Myocyte (in vitro differentiated cells): ENCODE results near the gene SH3RF3. TPM values are rescaled to one million over a fixed set of nuclear protein-coding genes. Genes with fewer than 3 reads are reported as not detected.
"Not testable (repeated sequence)": the region's sequence is repeated elsewhere in the genome, so short reads cannot be mapped to it uniquely, and the experiment has no call there.

Experiments
- DNase-seq: peaks from one replicate; pipeline ENCODE4 v3.0.0-alpha.2; 2012; ENCODE audit warnings: low read depth
- total RNA-seq: library from RNA; depleted of rRNA; stranded (reverse); fragments of >200 nt; gene quantifications from 2 replicates; pipeline ENCODE4 v1.2.3, GENCODE V29; 2014

The SH3RF3 gene
- total RNA-seq, 1 donor from 2014 or later, result 5.3 TPM

DNA sequence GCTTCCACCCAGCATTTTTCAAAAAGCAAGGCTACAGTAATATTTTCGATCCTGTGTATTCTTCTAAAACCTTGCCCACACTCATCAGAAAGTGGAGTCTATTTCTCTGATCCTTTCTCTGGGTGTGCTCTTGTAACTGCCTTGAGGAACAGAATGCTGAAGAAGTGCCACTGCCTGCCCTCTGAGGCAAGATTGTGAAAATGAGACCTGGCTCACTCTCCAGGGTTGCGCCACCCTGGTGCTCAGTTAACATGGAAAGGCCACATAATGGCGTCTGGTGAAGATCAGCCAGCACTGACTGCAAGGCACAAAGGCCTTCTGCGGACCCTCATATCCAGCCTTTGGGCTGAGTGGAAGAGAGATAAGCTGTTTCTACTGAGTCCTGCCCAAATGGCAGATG lies 11.2 kb upstream of the SH3RF3 start:
- DNase-seq, result no peak

DNA sequence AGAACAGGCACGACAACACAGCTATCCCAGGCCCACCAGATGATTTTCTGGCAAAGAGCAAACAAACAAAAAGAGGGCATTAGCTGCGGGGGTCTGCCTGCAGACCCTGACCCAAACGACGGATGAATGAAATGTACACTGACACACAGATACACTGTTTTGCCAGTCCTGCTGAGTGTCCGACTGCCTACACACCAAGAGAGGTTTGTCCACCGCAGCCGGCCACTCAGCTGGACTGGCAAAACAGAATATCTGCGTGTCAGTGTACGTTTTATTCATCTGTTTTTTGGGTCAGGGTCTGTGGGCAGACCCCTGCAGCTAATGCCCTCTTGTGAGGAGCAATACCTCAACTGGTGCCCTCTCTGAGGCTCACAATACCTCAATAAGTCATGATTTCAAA lies 10.7 kb upstream of the SH3RF3 start:
- DNase-seq, result no peak

DNA sequence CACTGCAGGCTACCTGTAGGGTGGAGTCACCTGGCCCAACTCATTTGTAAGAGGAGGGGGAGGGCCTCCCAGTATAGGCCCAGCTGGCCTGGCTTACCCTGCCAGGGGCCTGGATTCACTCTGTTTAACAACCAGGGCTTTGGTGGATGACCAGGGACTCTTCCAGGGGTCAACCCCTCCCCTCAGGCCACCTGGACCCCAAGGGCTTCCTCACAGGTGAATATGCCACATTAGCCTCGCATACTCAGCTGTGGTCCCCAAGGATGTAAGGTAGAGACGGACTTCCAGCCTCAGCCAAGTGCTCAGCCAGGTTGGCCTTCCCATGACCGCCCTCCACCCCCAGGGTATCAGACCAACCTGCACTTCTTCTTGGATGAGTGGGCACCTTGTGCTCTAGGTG lies 8.8 kb upstream of the SH3RF3 start:
- no peak for DNase-seq

DNA sequence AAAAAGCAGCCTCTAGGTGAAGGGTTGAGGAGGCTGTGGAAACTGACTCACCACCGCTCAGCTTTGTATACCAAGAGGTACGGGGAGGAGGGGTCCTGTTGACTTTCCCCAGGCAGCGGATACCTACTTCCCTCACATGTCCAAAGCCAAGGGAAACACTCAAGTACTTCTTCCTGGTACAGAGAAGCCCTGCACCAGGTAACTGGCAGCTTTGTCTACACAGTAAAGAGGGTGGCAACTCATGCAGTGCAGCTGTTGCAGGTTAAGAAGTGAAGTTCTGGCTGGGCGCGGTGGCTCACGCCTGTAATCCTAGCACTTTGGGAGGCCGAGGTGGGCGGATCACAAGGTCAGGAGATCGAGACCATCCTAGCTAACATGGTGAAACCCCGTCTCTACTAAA lies 8.3 kb upstream of the SH3RF3 start:
- DNase-seq, result not testable (repeated sequence)

DNA sequence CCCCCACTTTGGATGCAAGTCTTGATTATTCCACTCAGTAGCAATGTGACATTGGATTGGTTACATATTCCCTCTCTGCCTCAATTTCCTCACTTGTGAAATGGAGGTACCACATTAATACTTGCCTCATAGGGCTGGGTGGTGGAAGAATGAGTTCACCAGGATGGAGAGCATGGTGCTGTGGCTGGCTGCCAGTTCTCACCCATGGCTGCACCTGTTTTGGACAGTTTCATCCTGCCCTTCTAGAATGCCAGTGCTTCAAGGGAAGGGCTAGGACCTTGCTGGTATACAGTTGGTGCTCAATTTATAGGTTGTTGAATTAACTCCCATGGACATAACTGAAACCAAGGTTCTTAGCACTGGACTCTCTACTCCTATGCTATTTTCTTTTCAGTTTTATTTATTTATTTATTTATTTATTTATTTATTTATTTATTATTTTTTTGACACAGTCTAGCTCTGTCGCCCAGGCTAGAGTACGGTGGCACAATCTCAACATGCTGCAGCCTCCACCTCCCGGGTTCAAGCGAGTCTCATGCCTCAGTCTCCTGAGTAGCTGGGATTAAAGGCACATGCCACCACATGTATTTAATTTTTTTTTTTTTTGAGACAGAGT lies 5.3 kb upstream of the SH3RF3 start:
- no peak for DNase-seq

DNA sequence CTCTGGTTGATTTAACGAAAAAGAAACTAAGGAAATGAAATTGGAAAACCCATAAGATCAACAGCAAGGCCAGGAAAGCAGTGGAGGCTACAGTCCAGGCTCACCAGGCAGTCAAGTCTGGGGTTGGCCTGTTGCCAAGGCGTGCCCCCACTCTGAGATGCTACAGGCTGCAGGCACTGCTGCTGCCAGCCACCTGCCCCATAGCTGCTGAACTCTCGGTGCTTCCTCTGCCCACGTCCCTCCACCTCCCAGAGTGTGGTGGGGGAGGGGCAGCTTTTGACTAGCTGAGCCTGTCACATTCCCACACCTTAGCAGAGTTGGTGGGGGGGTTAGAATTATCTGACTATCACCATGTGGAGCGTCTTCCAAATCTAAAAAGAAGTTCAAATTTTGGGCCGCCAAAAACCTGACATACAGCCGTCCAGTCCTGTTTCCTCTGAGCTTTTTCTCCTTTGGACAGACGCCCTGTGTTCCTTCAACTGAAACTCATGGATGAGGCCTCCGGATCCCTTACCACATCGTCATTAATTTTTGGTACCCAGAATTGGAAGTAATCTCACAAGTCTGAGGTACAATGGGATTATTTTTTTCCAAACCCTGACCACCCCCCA lies 3.9 kb upstream of the SH3RF3 start:
- DNase-seq, result peak; percentile 28

DNA sequence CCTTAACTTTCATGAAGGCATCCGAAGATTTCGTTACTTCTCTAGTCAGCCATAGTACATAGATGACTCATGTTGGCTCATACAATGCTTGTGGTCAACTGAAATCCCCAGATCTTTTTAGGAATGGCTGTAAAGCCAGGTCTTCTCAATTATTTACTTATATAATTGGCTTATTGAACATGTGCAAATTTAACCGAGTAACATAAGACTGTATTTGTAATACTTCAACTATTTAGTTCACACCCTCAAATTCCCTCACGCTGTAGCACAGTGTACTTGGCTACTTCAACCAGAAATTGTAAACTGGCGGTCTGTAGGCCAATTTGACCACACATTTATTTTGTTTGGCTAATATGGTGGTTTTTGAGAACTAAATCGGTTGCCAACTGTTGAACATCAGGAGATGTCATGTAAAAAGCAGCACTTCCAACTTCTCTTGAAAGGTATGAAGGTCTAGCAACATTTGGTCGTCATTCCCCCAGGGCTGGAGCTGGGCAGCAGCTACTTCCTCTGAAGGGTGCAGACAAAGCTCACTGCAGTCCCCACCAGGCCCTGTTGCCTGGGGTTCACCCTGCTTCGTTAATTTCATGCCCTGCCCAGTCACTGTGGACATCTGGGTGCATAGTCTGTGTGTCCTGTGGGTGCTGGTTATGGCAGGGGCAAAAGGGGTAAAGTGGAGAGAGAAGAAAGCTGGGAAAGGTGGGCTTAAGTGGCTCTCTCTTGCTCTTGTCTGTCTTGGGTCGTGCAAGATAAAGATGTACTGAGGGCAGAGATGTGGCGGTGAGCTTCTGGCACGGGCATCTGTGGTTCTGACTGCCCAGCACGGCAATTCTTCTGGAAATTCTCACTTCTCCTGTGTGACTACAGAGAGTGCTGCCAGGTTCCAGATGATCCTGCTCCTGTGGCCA lies 3.2 kb upstream of the SH3RF3 start:
- DNase-seq, result peak; percentile 65

DNA sequence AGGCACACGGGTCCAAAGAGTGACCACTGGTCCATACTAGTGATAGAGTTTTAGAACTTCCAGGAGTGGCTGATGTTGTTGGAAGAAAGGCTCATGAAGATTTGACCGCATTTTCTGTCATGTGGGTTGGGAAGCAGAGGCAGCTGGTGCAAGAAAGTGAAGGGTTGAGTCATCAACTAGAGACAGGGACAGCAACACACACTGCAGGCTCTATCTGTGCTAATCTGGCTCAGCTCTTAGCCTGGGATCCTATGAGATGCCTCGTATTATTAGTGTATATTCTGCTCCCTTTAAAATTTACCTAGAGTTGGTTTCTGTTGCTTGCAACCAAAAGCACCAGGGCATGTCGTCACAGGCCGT lies 2.5 kb upstream of the SH3RF3 start:
- peak; percentile 93 for DNase-seq

DNA sequence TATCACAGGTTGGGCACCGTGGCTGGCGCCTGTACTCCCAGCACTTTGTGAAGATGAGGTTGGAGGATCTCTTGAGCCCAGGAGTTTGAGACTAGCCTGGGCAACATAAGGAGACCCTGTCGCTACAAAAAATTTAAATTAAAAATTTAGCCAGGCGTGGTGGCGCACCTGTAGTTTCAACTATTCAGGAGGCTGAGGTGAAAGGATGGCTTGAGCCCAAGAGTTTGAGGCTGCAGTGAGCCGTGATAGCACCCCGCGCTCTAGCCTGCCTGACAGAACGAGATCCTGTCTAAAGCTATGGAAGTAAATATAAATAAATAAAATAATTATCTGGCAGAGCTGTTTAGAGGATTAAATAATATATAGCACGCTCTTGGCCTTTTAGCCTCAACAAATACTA lies 1.4 kb upstream of the SH3RF3 start:
- no peak for DNase-seq

DNA sequence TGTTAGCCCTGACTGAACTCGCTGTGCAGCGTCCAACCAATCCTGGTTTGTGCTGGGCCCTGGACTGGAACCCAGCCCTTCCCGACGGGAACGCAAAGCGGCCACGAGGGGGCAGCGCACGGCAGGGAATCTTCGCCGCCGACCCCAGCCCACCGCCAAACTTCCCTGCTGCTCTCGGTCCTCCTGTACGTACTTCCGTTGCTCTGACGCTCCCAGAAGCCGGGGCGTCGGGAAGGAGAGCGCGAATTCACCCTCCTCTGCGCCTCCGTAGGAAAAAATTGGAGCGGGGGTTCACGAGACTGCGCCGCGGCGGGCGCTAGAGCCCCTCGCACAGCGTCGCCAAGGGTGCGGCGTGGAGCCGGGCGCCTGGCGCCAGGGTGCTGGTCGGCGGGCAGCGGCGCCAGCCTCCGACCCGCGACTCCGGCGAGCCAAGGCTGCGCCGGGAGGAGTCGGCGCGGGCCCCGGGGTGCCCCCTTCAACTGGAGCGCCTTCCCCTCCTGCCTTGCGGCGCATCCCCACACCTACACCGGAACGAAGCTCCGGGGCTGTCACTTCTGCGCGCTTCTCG lies 873 bp upstream of the SH3RF3 start:
- peak; percentile 89 for DNase-seq

DNA sequence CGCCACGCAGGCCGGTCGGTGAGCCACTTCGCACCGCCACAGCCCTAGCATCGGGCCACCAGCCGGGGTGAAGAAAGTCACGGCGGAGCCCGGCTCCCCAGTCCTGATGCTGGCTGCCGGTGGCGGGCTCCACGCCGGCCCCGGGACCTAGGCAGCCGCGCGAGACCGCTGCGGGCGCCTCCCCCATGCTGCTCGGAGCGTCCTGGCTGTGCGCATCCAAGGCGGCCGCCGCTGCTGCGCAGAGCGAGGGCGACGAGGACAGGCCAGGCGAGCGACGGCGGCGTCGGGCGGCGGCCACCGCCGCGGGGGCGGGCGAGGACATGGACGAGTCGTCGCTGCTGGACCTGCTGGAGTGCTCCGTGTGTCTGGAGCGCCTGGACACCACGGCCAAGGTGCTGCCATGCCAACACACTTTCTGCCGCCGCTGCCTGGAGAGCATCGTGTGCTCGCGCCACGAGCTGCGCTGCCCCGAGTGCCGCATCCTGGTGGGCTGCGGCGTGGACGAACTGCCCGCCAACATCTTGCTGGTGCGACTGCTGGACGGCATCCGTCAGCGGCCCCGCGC lies 433 bp downstream of the SH3RF3 start:
- peak; percentile 39 for DNase-seq

DNA sequence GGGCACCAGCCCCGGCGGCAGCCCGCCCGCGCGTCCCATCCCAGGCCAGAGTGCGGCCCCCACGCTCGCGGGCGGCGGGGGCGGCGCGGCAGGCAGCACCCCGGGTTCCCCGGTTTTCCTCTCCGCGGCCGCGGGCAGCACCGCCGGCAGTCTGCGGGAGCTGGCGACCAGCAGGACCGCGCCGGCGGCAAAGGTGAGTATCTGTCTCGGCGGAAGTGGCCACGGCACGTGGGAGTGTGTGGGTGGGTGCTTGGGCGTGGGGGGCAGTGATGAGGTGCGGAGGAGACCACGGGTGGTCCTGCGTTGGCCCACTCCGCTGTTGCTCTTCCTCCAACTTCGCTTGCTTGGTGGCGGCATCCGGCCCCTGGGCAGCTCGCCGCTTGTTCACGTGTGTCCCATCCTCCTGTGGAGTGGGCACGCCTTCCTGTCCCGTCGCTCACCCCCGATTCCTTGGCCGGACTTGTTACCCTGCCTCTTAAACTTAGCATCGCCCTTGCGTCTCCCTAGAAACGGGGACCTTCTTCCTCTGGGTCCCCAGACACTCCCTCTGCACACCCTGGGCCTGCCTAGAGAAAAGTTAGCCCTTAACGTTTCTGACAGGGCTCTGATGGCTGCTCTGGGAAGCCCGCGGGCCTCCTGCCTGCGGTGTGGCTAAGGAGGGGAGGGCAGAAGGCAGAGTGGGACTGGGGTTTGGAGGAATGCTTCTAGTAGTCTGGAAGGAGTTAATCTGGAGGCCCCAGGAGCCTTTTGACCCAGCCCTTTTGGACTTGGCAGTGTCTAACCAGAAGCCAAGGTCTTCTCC lies 1.1 kb downstream of the SH3RF3 start:
- DNase-seq, result no peak

DNA sequence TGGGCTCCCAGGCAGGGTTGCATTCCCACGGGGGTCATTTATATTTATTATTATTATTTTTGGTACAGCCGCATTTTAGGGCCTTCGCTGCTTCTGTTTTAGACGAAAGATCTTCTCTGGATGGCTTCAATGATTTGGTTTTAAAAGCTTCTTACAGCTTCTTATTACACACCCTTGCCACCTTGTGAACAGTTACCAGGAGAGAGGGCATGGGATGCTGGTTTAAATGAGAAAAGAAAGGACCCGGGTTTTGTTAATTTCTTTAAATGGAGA lies 1.7 kb downstream of the SH3RF3 start:
- DNase-seq, result no peak

DNA sequence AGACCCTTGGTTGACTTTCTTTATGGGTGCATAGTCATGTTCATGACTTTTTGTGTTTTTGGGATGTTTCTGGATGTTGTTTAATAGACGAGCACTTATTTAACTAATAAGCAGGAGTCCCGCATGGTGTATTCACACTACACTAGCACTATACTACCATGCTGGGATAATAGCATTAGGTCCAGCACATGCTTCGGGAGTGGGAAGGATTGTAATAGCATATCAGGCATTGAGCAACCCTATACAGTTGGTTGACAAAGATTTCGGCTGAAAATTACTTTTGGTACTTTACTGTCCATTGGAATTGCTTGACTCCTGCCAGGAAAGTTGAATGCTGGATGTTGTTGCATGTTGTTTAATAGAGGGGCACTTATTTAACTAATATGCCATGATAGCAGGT lies 2.8 kb downstream of the SH3RF3 start:
- DNase-seq, result no peak

DNA sequence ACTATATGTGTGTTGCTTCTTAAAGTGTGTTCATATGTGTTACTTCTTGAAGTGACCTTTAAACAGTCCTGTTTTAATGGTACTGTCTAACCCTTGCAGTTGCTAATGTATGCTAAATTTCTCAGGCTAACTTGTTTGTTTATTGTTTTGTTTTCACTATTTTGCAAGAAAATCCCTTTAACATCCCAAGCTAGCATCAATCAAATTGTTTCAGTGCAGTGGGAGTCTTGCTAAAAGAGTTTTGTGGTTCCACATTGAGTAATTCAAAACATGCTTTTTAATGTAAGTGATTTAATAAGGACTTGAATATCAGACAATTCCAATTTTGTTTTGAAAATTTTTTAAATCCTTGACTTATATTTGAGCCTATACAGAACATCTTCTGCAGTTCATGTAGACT lies 3.6 kb downstream of the SH3RF3 start:
- DNase-seq, result no peak

DNA sequence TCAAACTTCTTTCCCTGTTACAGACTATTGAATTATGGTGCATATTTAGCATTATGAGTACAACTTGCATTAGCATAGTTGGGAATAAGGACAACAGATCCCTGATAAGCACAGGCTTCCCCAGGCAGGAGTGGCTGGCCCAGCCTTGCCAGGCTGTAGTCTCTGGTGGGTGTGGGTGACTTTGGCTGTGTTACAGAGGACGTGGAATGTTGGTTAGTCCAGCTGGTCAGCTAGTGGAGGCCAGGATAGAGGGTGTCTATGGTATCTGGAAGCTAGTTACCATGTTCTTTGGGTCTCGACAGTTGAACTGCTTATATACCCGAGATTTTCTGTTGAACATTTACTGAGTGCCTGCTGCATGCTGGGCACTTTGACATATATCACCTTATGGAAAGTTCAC lies 4.7 kb downstream of the SH3RF3 start:
- peak; percentile 74 for DNase-seq

DNA sequence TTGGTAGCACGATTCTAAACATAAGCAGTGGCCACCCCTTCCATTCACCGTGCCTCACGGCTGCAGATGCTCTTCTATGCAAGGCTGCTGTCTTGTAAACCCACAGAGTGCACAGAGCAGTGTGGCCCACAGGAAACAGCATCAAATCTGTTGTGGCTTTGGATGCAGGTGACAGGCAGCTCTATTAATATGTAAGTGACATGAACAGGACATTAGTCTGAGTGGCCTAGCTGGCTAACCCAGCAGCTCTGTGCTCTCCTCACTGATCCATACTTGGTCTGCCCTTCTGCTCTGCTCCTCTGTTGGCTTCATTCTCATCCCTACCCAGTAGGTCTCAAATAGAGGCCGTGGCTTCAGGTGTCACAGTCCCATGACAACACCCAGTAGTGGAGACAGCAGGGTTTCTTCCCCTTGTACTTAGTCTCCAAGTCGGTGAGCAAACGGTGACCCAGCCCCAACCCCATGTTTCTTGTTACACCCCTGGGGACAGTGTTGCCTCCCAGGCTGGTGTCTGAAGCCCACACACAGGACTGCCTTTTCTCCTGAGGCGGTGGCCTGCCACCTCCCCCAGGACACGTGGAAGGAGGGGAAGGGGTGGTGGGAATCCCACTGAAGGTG lies 5.8 kb downstream of the SH3RF3 start:
- peak; percentile 55 for DNase-seq

DNA sequence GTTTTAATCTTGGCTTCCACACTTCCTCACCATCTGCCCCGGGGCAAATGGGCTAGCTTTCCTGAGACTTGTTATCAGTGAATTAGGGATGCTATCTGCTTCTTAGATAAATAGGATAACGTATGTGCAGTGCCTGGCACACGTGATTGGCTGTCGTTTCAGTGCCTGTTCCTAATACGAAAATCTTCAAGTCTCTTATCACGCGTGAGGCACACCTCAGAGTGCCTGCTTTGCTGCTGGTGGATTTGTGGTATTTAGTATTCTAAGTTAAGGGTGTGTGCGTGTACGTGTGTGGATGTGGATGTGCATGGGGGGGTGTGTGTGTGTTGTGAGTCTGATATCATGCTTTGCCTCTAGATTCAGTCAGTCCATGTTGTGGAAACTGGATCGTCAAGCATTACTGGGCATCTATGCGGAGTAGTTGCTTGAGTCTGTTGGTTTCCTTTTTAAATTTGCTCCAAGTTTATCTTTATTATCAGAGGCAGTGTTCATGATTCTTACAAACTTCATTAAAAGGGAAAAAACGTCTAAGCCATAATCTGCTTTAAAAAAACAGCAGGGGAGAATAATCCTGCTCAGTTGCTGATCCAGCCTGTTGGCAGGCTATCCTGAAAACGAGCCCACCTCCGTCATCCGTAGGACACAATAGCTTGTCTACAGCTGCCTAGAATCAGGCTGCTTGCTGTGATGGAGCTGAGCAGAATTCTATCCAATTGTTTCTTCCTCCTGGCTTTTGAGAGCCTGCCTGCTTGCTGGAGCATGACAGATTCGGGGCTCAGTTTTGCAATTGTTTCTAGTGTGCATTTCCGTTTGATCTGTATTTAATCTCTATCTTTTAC lies 6.6 kb downstream of the SH3RF3 start:
- no peak for DNase-seq

DNA sequence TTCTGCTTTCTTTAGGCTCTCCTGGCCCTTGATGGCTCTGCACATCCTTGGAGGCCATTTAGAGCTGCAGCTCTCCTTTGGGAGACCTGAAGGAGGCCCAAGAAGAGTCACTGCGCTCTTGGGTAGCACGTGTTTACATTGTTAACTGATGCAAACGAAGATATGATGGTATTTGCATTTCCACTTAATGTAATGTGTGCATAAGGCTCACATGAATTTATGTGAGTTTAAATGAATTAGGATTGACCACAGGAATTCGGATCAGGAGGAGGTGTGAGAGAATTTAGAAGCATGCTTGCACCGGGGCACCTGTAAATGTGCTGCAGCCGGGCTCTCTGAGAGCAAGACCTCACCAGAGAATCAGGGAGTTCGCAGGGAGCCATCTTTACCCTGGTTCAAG lies 7.5 kb downstream of the SH3RF3 start:
- DNase-seq, result no peak

DNA sequence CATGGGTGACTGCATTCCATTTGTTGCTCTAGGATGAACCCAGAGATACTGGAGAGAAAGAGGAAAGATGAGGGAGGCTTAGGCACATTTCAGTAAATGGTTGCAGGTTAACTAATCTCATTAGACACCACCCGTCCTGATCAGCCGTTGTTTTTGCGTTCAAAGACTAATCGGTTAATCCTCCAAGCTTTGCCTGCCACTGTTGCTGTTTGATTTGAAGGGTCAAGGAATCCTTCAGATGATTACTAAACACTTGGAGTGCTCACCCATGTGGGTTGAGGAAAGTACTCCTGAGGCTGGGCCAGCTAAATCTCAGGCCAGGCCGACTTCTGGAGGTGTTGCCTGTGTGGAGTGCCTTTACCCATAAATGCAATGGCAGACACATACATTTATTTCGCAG lies 8.6 kb downstream of the SH3RF3 start:
- DNase-seq, result no peak
